HUES48 (cell line): ENCODE results near the gene SULT1B1.

Experiments used
- H3K27ac ChIP-seq: one replicate; pipeline ENCODE4 v1.7.0; 2013; ENCODE audit warnings: low read depth, low read length, inconsistent platforms
- H3K27me3 ChIP-seq: 2 replicates; pipeline ENCODE4 v1.6.1; 2013; ENCODE audit warnings: mild to moderate bottlenecking, low read length; ENCODE audit not compliant: control insufficient read depth, insufficient read depth
- H3K36me3 ChIP-seq: 2 replicates; pipeline ENCODE4 v1.6.1; 2013; ENCODE audit warnings: low read length; ENCODE audit not compliant: control insufficient read depth, insufficient read depth
- H3K4me1 ChIP-seq: 2 replicates; pipeline ENCODE4 v1.6.1; 2013; ENCODE audit warnings: mild to moderate bottlenecking, low read length; ENCODE audit not compliant: control insufficient read depth, insufficient read depth
- H3K4me3 ChIP-seq: 2 replicates; pipeline ENCODE4 v1.5.1; 2013; ENCODE audit warnings: mild to moderate bottlenecking, low read depth, low read length
- H3K9ac ChIP-seq: 2 replicates; pipeline ENCODE4 v1.6.1; 2013; ENCODE audit warnings: mild to moderate bottlenecking, low read depth, low read length, moderate library complexity
- H3K9me3 ChIP-seq: 2 replicates; pipeline ENCODE4 v1.6.1; 2013; ENCODE audit warnings: low read length; ENCODE audit not compliant: control insufficient read depth, insufficient read depth

Gene SULT1B1

GRCh38 chr4:69701696-69702095 lies 58.7 kb downstream of the SULT1B1 start:
- Histone ChIP-seq H3K4me3 (no peak overlapping the region), H3K9ac (no peak overlapping the region), H3K9me3 (no peaks in the 10 kb centered on the region), H3K4me1 (no peaks in the 10 kb centered on the region), H3K27me3 (no peaks in the 10 kb centered on the region), H3K27ac (no peak overlapping the region), H3K36me3 (no peaks in the 10 kb centered on the region)

- no peaks in the 10 kb centered on the region for H3K36me3 ChIP-seq
- H3K4me1 ChIP-seq: no peaks in the 10 kb centered on the region
- no peaks in the 10 kb centered on the region for H3K9me3 ChIP-seq
- no peak overlapping the region for H3K27ac ChIP-seq
- no peak overlapping the region for H3K4me3 ChIP-seq
- no peaks in the 10 kb centered on the region for H3K27me3 ChIP-seq
- H3K9ac ChIP-seq: no peak overlapping the region
Measured at GRCh38 chr4:69697536-69698242, 62.7 kb downstream of the SULT1B1 start.

- Histone ChIP-seq H3K27me3 (no peaks in the 10 kb centered on the region), H3K36me3 (no peaks in the 10 kb centered on the region), H3K9me3 (no peaks in the 10 kb centered on the region), H3K4me1 (no peaks in the 10 kb centered on the region), H3K4me3 (no peak overlapping the region), H3K9ac (no peak overlapping the region), H3K27ac (no peak overlapping the region)
Measured at GRCh38 chr4:69689599-69689998, 70.8 kb downstream of the SULT1B1 start.

- H3K9ac ChIP-seq: no peak overlapping the region
- H3K27ac ChIP-seq: no peak overlapping the region
- no peaks in the 10 kb centered on the region for H3K4me1 ChIP-seq
- H3K9me3 ChIP-seq: no peaks in the 10 kb centered on the region
- H3K36me3 ChIP-seq: no peaks in the 10 kb centered on the region
- no peaks in the 10 kb centered on the region for H3K27me3 ChIP-seq
- H3K4me3 ChIP-seq: no peak overlapping the region
Measured at GRCh38 chr4:69684804-69685203, 75.6 kb downstream of the SULT1B1 start.
